Upper lobe of left lung (tissue), 4 donors: ENCODE results near the gene DNER.

Experiments
- POLR2A ChIP-seq, 4 donors: fragments of 450-650 bp; IDR thresholded peaks; one replicate each; pipeline ENCODE4 v1.5.1; 2016 to 2017; ENCODE audit warnings: antibody characterized with exemption in 4 of 4, mild to moderate bottlenecking in 2 of 4
- TF ChIP-seq, protein P1 (sequence below), 6 experiments: fragments of 450-650 bp in 4 of 6; fragments of 200-600 bp in 2 of 6; sonication (generic) in 2 of 6; IDR thresholded peaks; one replicate each; pipeline ENCODE4 v1.5.1; 2016 to 2019; ENCODE audit warnings: antibody characterized with exemption in 6 of 6

DNA sequence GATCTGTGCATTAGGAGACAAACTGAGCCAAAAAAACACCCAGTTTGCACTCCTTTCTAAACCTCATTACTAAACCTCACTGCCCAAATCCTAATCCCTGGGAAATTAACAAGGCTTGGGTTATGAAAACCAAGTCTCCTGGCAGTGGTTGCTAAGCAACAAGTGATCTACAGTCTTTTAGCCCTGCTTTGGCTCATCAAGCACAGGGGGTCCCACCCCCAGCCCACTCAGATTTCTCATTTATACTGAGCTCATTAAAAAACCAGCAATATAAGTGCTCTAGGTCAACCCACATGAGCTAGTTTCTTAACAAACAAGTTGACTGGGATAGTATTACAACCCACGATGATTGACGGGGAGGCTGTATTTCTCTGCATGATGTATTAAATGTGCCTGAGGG is 18.4 kb downstream of the DNER start:
- TF ChIP-seq, protein P1, sequence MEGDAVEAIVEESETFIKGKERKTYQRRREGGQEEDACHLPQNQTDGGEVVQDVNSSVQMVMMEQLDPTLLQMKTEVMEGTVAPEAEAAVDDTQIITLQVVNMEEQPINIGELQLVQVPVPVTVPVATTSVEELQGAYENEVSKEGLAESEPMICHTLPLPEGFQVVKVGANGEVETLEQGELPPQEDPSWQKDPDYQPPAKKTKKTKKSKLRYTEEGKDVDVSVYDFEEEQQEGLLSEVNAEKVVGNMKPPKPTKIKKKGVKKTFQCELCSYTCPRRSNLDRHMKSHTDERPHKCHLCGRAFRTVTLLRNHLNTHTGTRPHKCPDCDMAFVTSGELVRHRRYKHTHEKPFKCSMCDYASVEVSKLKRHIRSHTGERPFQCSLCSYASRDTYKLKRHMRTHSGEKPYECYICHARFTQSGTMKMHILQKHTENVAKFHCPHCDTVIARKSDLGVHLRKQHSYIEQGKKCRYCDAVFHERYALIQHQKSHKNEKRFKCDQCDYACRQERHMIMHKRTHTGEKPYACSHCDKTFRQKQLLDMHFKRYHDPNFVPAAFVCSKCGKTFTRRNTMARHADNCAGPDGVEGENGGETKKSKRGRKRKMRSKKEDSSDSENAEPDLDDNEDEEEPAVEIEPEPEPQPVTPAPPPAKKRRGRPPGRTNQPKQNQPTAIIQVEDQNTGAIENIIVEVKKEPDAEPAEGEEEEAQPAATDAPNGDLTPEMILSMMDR (IDR thresholded peaks at IDR 0.05): no peak
- TF ChIP-seq POLR2A (IDR thresholded peaks at IDR 0.05): no peak
